GM23338 (cell line): Measurements from ENCODE around the gene HSPA1B. TPM values are rescaled to one million over a fixed set of nuclear protein-coding genes. Genes with fewer than 3 reads are reported as not detected.

Source experiments
- ATAC-seq: fragments of 200-7000 bp; cut with Tn5 transposase; 3 replicates; pipeline ENCODE4 v1.9.1; 2020
- DNase-seq: peaks from one replicate; pipeline ENCODE4 v3.0.0-alpha.2; 2015; ENCODE audit warnings: low spot score
- H2AFZ ChIP-seq: fragments of 200-600 bp; sonication (generic); 2 replicates; pipeline ENCODE4 v1.8.0; 2016; ENCODE audit warnings: antibody characterized with exemption, mild to moderate bottlenecking, moderate library complexity
- H3F3A ChIP-seq: fragments of 200-600 bp; sonication (generic); replicated peaks from 2 replicates; pipeline ENCODE4 v1.8.0; 2017; ENCODE audit warnings: antibody characterized with exemption, mixed run types, low read depth
- H3K27ac ChIP-seq: fragments of 200-600 bp; sonication (generic); 2 replicates; pipeline ENCODE4 v1.6.1; 2016; ENCODE audit warnings: low read depth
- H3K27me3 ChIP-seq: fragments of 200-600 bp; sonication (generic); 2 replicates; pipeline ENCODE4 v1.8.0; 2016; ENCODE audit warnings: mild to moderate bottlenecking, mixed run types, moderate library complexity; ENCODE audit not compliant: insufficient read depth
- H3K36me3 ChIP-seq: fragments of 200-600 bp; sonication (generic); 2 replicates; pipeline ENCODE4 v1.8.0; 2016; ENCODE audit warnings: mild to moderate bottlenecking; ENCODE audit not compliant: insufficient read depth
- H3K4me1 ChIP-seq: fragments of 200-600 bp; sonication (generic); 2 replicates; pipeline ENCODE4 v1.8.0; 2016; ENCODE audit warnings: mild to moderate bottlenecking, moderate library complexity; ENCODE audit not compliant: insufficient read depth
- H3K4me2 ChIP-seq: fragments of 200-600 bp; sonication (generic); 2 replicates; pipeline ENCODE4 v1.7.1; 2017; ENCODE audit warnings: mixed run types
- H3K4me3 ChIP-seq: fragments of 200-600 bp; sonication (generic); 2 replicates; pipeline ENCODE4 v1.6.1; 2016; ENCODE audit warnings: mixed run types
- H3K79me2 ChIP-seq: fragments of 200-600 bp; sonication (generic); replicated peaks from 2 replicates; pipeline ENCODE4 v1.8.0; 2017; ENCODE audit warnings: mild to moderate bottlenecking; ENCODE audit not compliant: insufficient read depth
- H3K9me2 ChIP-seq: fragments of 200-600 bp; sonication (generic); 2 replicates; pipeline ENCODE4 v1.8.0; 2017; ENCODE audit not compliant: insufficient read depth
- H4K20me1 ChIP-seq: fragments of 200-600 bp; sonication (generic); replicated peaks from 2 replicates; pipeline ENCODE4 v1.8.0; 2017; ENCODE audit warnings: mild to moderate bottlenecking; ENCODE audit not compliant: insufficient read depth
- H3K27ac Mint-ChIP-seq: 2 replicates; pipeline ENCODE4 v1.8.0; 2020; ENCODE audit warnings: inconsistent platforms, mild to moderate bottlenecking, moderate library complexity, mixed read lengths
- H3K27me3 Mint-ChIP-seq: 3 replicates; pipeline ENCODE4 v1.8.0; 2022; ENCODE audit warnings: low read depth, mild to moderate bottlenecking, moderate library complexity, mixed read lengths, inconsistent platforms; ENCODE audit not compliant: insufficient read depth, poor library complexity
- H3K36me3 Mint-ChIP-seq: 3 replicates; pipeline ENCODE4 v1.8.0; 2021; ENCODE audit warnings: low read depth, mild to moderate bottlenecking, inconsistent platforms, moderate library complexity, mixed read lengths
- H3K4me1 Mint-ChIP-seq: 3 replicates; pipeline ENCODE4 v1.8.0; 2020; ENCODE audit warnings: mild to moderate bottlenecking, inconsistent platforms, mixed read lengths
- H3K4me3 Mint-ChIP-seq: 3 replicates; pipeline ENCODE4 v1.8.0; 2021; ENCODE audit warnings: moderate library complexity, mild to moderate bottlenecking, inconsistent platforms, mixed read lengths
- H3K9me3 Mint-ChIP-seq: 3 replicates; pipeline ENCODE4 v1.8.0; 2020; ENCODE audit warnings: moderate library complexity, mild to moderate bottlenecking, inconsistent platforms, mixed read lengths
- CREB1 ChIP-seq: fragments of 250-450 bp; sonication (Bioruptor Pico); IDR thresholded peaks from 2 replicates; pipeline ENCODE4 v1.5.0; 2020; ENCODE audit warnings: low read depth, mild to moderate bottlenecking, moderate library complexity
- CTCF ChIP-seq, 2 experiments: fragments of 200-600 bp in 1 of 2; sonication (generic) in 1 of 2; conservative IDR thresholded peaks; 2 replicates each; pipeline versions ENCODE4 v1.5.1 to v1.6.1; 2016 to 2017; ENCODE audit warnings: antibody characterized with exemption in 2 of 2, low read depth in 2 of 2, mild to moderate bottlenecking in 2 of 2, moderate library complexity in 1 of 2
- EZH2 ChIP-seq: fragments of 200-600 bp; sonication (generic); IDR thresholded peaks from one replicate; pipeline ENCODE4 v1.8.0; 2017; ENCODE audit warnings: antibody characterized with exemption, mild to moderate bottlenecking, low read depth; ENCODE audit not compliant: unreplicated experiment
- EZH2phosphoT487 ChIP-seq: fragments of 200-600 bp; sonication (generic); IDR thresholded peaks from one replicate; pipeline ENCODE4 v1.8.1; 2018; ENCODE audit warnings: antibody characterized with exemption; ENCODE audit not compliant: unreplicated experiment
- JUNB ChIP-seq: IDR thresholded peaks from one replicate; pipeline ENCODE4 v1.6.1; 2016; ENCODE audit warnings: antibody characterized with exemption; ENCODE audit not compliant: unreplicated experiment
- NANOG ChIP-seq: IDR thresholded peaks from 2 replicates; pipeline ENCODE4 v1.6.1; 2016; ENCODE audit warnings: antibody characterized with exemption, borderline replicate concordance
- POLR2AphosphoS5 ChIP-seq: IDR thresholded peaks from 2 replicates; pipeline ENCODE4 v1.6.1; 2016; ENCODE audit warnings: antibody characterized with exemption, low read depth
- STAT1 ChIP-seq: IDR thresholded peaks from one replicate; pipeline ENCODE4 v1.6.1; 2016; ENCODE audit warnings: antibody characterized with exemption; ENCODE audit not compliant: unreplicated experiment
- ZNF331 ChIP-seq: fragments of 250-450 bp; sonication (Bioruptor Pico); IDR thresholded peaks from 2 replicates; pipeline ENCODE4 v1.5.0; 2020; ENCODE audit warnings: low read depth, mild to moderate bottlenecking, moderate library complexity
- ZNF462 ChIP-seq: fragments of 250-450 bp; sonication (Bioruptor Pico); IDR thresholded peaks from 2 replicates; pipeline ENCODE4 v1.5.0; 2020; ENCODE audit warnings: mild to moderate bottlenecking, moderate library complexity
- polyA plus RNA-seq: library from polyadenylated mRNA; unstranded; fragments of >200 nt; fragmentation: Nextera tagmentation; extraction: Ambion mirVana; gene quantifications from 2 replicates; pipeline ENCODE4 v1.2.1, GENCODE V29; 2016
- total RNA-seq: library from RNA; depleted of rRNA; stranded (reverse); fragments of >200 nt; shearing (Covaris generic); gene quantifications from 2 replicates; pipeline ENCODE4 v1.2.3, GENCODE V29; 2014
- TF ChIP-seq, protein P1 (sequence below): IDR thresholded peaks from one replicate; pipeline ENCODE4 v1.6.1; 2018; ENCODE audit warnings: antibody characterized with exemption; ENCODE audit not compliant: unreplicated experiment

The HSPA1B gene
- total and polyA plus RNA-seq, 2 experiments from 2014 or later: 31.7 to 113 TPM

- H4K20me1 ChIP-seq: peaks cover 3% of the 10 kb centered on the region; the same call in 1 of the 2 replicates
- TF ChIP-seq ZNF462 (CRISPR knock-in tag) (no peak), STAT1 (no peak), JUNB (no peak), EZH2phosphoT487 (no peak), NANOG (no peak), CTCF (conservative IDR thresholded peaks at IDR 0.05; ENCODE audit: low read depth in 2 of 2) (no peak), EZH2 (no peak), ZNF331 (CRISPR knock-in tag) (no peak), CREB1 (CRISPR knock-in tag) (no peak), POLR2AphosphoS5 (no peak)
- TF ChIP-seq, protein P1, sequence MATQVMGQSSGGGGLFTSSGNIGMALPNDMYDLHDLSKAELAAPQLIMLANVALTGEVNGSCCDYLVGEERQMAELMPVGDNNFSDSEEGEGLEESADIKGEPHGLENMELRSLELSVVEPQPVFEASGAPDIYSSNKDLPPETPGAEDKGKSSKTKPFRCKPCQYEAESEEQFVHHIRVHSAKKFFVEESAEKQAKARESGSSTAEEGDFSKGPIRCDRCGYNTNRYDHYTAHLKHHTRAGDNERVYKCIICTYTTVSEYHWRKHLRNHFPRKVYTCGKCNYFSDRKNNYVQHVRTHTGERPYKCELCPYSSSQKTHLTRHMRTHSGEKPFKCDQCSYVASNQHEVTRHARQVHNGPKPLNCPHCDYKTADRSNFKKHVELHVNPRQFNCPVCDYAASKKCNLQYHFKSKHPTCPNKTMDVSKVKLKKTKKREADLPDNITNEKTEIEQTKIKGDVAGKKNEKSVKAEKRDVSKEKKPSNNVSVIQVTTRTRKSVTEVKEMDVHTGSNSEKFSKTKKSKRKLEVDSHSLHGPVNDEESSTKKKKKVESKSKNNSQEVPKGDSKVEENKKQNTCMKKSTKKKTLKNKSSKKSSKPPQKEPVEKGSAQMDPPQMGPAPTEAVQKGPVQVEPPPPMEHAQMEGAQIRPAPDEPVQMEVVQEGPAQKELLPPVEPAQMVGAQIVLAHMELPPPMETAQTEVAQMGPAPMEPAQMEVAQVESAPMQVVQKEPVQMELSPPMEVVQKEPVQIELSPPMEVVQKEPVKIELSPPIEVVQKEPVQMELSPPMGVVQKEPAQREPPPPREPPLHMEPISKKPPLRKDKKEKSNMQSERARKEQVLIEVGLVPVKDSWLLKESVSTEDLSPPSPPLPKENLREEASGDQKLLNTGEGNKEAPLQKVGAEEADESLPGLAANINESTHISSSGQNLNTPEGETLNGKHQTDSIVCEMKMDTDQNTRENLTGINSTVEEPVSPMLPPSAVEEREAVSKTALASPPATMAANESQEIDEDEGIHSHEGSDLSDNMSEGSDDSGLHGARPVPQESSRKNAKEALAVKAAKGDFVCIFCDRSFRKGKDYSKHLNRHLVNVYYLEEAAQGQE: no peak
- Mint-ChIP-seq H3K9me3 (peaks cover 2% of the 10 kb centered on the region; the same call in 1 of the 3 replicates), H3K27ac (no peak overlapping the region), H3K4me3 (peak overlapping the region; percentile 95), H3K36me3 (peaks cover 18% of the 10 kb centered on the region), H3K27me3 (peaks cover 18% of the 10 kb centered on the region), H3K4me1 (peaks cover 8% of the 10 kb centered on the region)
- no peaks in the 10 kb centered on the region for H3K9me2 ChIP-seq
- ATAC-seq: no peak
- H3K4me3 ChIP-seq: peak overlapping the region; percentile 59; the same call in 1 of the 2 replicates
- no peak for DNase-seq
- H3K4me2 ChIP-seq: no peak overlapping the region
- H3K36me3 ChIP-seq: no peaks in the 10 kb centered on the region
- H3K79me2 ChIP-seq: peaks cover 8% of the 10 kb centered on the region; the same call in 1 of the 2 replicates
- peaks cover 12% of the 10 kb centered on the region; the same call in 1 of the 2 replicates for H3K4me1 ChIP-seq
- H3K27me3 ChIP-seq: no peaks in the 10 kb centered on the region
- H3K27ac ChIP-seq: no peak overlapping the region
- H3F3A ChIP-seq: peaks cover 12% of the 10 kb centered on the region; the same call in 1 of the 2 replicates
- H2AFZ ChIP-seq: no peak overlapping the region
Observed at GRCh38 chr6:31861150-31861549, 33.6 kb downstream of the HSPA1B start.
